ENCODE results near the gene ISLR2.

Gene ISLR2

DNA sequence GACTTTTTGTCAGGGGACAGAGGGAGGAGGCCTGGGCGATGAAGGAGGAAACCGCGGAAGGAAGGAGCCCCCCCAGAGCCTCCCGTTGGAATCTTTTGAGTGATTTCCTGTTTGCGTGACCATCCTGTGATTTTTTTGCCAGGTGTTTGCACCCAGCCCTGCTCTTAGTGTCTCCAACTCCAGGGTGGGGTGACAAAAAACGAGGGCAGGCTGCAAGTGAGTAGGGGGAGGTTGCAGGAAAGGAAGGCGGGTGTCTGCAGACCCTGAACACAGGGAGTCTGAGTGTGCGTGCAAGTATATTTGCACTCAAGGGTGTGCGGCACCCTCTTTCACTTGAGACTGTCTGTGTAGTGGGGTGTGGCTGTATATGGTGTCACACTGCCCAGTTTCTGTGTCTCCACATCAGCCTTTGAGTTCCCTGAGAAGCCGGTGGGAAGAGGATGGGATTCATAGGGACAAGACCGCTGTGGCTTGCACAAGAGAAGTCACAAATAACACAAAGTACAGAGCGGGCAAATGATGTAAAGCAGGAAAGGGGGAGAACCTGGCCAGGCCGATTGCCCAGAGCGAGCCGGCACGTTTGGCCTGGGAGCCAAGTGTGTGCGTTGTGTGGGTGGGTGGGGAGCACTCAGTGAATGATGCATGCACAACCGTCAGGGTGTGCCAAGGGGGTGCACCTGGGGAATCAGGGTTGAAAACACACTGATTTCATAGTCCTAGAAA lies 6.6 kb downstream of the ISLR2 start (continued):
- TF ChIP-seq ZNF785 (tag by site-specific recombination; IDR thresholded peaks at IDR 0.05) = no peak
- no peak for TF ChIP-seq BCL11A (tag by site-specific recombination; IDR thresholded peaks at IDR 0.05; ENCODE audit: low read depth)
- TF ChIP-seq, protein P1, sequence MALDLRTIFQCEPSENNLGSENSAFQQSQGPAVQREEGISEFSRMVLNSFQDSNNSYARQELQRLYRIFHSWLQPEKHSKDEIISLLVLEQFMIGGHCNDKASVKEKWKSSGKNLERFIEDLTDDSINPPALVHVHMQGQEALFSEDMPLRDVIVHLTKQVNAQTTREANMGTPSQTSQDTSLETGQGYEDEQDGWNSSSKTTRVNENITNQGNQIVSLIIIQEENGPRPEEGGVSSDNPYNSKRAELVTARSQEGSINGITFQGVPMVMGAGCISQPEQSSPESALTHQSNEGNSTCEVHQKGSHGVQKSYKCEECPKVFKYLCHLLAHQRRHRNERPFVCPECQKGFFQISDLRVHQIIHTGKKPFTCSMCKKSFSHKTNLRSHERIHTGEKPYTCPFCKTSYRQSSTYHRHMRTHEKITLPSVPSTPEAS (tag by site-specific recombination; IDR thresholded peaks at IDR 0.05) = no peak; the same call in 1 of the 2 replicates
- TF ChIP-seq, protein P2, sequence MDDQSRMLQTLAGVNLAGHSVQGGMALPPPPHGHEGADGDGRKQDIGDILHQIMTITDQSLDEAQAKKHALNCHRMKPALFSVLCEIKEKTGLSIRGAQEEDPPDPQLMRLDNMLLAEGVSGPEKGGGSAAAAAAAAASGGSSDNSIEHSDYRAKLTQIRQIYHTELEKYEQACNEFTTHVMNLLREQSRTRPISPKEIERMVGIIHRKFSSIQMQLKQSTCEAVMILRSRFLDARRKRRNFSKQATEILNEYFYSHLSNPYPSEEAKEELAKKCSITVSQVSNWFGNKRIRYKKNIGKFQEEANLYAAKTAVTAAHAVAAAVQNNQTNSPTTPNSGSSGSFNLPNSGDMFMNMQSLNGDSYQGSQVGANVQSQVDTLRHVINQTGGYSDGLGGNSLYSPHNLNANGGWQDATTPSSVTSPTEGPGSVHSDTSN (CRISPR knock-in tag; IDR thresholded peaks at IDR 0.05) = no peak

DNA sequence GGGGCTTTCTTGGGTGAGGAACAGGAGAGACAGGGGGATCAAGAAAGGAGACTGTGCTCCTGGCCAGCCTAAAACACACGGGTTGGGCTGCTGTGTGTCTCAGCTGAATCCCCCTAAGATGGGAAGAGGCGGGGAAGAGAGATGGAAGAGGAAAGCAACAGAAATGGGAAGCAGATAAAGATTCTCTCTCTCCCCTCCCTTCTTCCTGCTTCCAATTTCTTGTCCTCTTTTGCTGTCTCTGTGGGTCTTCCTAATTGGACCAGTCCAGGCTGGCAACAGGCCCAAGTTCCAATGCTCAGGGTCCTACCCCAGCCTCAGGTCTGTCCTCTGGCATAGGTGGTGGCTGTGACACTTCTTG lies 7.1 kb downstream of the ISLR2 start:
- H3K27ac ChIP-seq (ENCODE audit: extremely low read depth, low read depth, low read length) = peak overlapping the region; percentile 6; the same call in 1 of the 2 replicates
- no peaks in the 10 kb centered on the region for H3K9me3 ChIP-seq (ENCODE audit: control insufficient read depth, insufficient read depth, low read depth, low read length)
- peaks cover 4% of the 10 kb centered on the region for H3K4me1 ChIP-seq (ENCODE audit: control insufficient read depth, insufficient read depth, low read length)
- no peak overlapping the region for H3K4me3 ChIP-seq (ENCODE audit: low read depth, low read length)
- TF ChIP-seq ZNF138 (tag by site-specific recombination; IDR thresholded peaks at IDR 0.05; ENCODE audit: borderline replicate concordance) (no peak), YY1 (tag by site-specific recombination; IDR thresholded peaks at IDR 0.05) (no peak), ZNF549 (tag by site-specific recombination; IDR thresholded peaks at IDR 0.05) (no peak)
- TF ChIP-seq, protein P3, sequence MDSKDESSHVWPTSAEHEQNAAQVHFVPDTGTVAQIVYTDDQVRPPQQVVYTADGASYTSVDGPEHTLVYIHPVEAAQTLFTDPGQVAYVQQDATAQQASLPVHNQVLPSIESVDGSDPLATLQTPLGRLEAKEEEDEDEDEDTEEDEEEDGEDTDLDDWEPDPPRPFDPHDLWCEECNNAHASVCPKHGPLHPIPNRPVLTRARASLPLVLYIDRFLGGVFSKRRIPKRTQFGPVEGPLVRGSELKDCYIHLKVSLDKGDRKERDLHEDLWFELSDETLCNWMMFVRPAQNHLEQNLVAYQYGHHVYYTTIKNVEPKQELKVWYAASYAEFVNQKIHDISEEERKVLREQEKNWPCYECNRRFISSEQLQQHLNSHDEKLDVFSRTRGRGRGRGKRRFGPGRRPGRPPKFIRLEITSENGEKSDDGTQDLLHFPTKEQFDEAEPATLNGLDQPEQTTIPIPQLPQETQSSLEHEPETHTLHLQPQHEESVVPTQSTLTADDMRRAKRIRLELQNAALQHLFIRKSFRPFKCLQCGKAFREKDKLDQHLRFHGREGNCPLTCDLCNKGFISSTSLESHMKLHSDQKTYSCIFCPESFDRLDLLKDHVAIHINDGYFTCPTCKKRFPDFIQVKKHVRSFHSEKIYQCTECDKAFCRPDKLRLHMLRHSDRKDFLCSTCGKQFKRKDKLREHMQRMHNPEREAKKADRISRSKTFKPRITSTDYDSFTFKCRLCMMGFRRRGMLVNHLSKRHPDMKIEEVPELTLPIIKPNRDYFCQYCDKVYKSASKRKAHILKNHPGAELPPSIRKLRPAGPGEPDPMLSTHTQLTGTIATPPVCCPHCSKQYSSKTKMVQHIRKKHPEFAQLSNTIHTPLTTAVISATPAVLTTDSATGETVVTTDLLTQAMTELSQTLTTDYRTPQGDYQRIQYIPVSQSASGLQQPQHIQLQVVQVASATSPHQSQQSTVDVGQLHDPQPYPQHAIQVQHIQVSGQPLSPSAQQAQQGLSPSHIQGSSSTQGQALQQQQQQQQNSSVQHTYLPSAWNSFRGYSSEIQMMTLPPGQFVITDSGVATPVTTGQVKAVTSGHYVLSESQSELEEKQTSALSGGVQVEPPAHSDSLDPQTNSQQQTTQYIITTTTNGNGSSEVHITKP (tag by site-specific recombination; IDR thresholded peaks at IDR 0.05) = peak; percentile 71
- TF ChIP-seq, protein P4, sequence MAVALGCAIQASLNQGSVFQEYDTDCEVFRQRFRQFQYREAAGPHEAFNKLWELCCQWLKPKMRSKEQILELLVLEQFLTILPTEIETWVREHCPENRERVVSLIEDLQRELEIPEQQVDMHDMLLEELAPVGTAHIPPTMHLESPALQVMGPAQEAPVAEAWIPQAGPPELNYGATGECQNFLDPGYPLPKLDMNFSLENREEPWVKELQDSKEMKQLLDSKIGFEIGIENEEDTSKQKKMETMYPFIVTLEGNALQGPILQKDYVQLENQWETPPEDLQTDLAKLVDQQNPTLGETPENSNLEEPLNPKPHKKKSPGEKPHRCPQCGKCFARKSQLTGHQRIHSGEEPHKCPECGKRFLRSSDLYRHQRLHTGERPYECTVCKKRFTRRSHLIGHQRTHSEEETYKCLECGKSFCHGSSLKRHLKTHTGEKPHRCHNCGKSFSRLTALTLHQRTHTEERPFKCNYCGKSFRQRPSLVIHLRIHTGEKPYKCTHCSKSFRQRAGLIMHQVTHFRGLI (tag by site-specific recombination; IDR thresholded peaks at IDR 0.05) = peak; percentile 60; the same call in 1 of the 2 replicates
- H3K36me3 ChIP-seq (ENCODE audit: control insufficient read depth in 2 of 2, insufficient read depth in 1 of 2, low read length in 2 of 2) = no peaks in the 10 kb centered on the region
- POLR2A ChIA-PET = no interaction called here
- CTCF ChIA-PET = interaction anchor here (0.6 to 1.0 kb wide), 2 partner anchors 172 to 535 kb away, joined by 3 to 5 read pairs; no protein-coding TSS in a partner anchor

DNA sequence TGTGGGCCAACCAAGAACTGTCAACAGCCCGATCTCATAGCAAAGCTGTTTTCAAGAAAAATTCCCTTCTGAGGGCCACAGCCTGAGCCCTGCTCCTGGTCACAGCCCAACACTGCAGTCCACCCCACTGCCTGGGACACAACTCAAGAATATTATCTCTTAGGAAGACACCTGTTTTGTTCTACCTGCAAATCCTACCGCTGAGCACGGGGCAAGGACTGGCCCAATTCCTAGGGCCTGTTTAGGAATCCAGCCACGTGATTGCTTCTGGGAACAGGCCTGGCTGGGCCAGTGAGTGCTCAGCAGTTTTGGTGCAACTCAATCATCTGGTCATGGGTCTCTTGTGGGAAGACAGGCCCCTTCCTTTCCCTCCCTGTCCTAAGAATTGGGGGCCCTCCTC lies 8.3 kb downstream of the ISLR2 start:
- ChIA-PET CTCF (interaction anchor here (0.9 to 1.0 kb wide), 2 partner anchors 171 to 184 kb away, joined by 3 read pairs; no protein-coding TSS in a partner anchor), POLR2A (no interaction called here)
- TF ChIP-seq ZSCAN30 (tag by site-specific recombination; IDR thresholded peaks at IDR 0.05) = no peak
- no peak for TF ChIP-seq ZNF629 (tag by site-specific recombination; IDR thresholded peaks at IDR 0.05)
- TF ChIP-seq ZBTB1 (tag by site-specific recombination; IDR thresholded peaks at IDR 0.05) = no peak
- no peak for TF ChIP-seq ZNF169 (tag by site-specific recombination; IDR thresholded peaks at IDR 0.05)
- no peak for TF ChIP-seq ZNF404 (tag by site-specific recombination; IDR thresholded peaks at IDR 0.05)
- Histone ChIP-seq H3K9me3 (ENCODE audit: control insufficient read depth, insufficient read depth, low read depth, low read length) (no peaks in the 10 kb centered on the region), H3K36me3 (ENCODE audit: control insufficient read depth in 2 of 2, insufficient read depth in 1 of 2, low read length in 2 of 2) (no peaks in the 10 kb centered on the region), H3K4me1 (ENCODE audit: control insufficient read depth, insufficient read depth, low read length) (peaks cover 4% of the 10 kb centered on the region), H3K27ac (ENCODE audit: extremely low read depth, low read depth, low read length) (no peak overlapping the region), H3K4me3 (ENCODE audit: low read depth, low read length) (no peak overlapping the region)

Data from HEK293 (cell line).